Fibroblast of lung (primary cell): ENCODE measurements around the gene COMT.

Experiments
- EZH2 ChIP-seq: IDR thresholded peaks from 2 replicates; pipeline ENCODE4 v1.5.1; 2012; ENCODE audit warnings: low read length, control low read depth, mild to moderate bottlenecking; ENCODE audit errors: missing control alignments
- TF ChIP-seq, protein P1 (sequence below), 2 donors: IDR thresholded peaks in 1 of 2; conservative IDR thresholded peaks in 1 of 2; 1 replicate in 1 of 2; 2 replicates in 1 of 2; pipeline ENCODE4 v1.5.1; 2011 to 2012; ENCODE audit warnings: low read length in 2 of 2, control low read depth in 1 of 2, inconsistent platforms in 1 of 2, low read depth in 1 of 2, mild to moderate bottlenecking in 1 of 2

DNA sequence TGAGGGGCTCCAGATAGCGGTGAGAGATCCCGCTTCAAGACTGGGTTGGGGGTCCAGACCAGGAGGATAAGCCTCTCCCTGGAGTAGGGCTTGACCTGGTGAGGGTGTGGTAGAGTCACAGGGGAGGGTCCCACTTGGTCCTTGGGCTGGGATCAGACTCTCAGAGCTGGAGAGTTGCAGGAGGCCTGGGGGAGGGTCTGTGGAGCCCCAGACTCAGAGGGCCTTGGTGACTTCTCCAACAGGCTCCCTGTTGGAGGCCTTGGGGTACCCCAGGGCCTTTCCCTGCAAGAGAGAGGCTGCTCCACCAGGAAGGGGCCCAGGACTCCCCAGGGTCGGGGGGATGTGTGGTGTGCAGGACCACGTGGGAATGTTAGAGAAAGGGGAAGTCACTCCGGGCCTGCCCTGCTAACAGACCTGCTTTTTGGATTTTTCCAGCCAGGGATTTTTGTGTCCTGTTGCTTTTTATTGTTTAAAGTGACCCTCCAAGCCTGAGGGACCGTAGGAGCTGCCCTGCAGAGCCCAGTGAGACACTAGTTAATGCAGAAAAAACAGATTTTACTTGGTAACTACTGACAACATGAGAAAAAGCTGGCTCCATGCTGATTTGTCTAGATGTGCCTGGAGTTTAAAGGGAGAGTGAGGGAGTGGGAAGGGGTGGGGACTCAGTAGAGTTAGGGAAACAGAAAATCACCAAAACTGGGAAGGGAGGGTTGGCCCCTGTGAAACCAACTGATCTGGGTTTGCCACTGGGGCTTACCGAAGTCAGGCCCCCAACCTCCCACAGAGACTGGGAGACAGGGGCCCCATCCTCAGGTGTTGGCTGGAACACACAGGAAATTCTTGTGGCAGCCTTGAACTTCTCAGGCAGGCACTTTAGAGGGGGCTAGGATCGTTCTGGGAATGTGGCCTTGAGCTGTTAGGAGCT, 847 bp downstream of the COMT start:
- TF ChIP-seq, protein P1, sequence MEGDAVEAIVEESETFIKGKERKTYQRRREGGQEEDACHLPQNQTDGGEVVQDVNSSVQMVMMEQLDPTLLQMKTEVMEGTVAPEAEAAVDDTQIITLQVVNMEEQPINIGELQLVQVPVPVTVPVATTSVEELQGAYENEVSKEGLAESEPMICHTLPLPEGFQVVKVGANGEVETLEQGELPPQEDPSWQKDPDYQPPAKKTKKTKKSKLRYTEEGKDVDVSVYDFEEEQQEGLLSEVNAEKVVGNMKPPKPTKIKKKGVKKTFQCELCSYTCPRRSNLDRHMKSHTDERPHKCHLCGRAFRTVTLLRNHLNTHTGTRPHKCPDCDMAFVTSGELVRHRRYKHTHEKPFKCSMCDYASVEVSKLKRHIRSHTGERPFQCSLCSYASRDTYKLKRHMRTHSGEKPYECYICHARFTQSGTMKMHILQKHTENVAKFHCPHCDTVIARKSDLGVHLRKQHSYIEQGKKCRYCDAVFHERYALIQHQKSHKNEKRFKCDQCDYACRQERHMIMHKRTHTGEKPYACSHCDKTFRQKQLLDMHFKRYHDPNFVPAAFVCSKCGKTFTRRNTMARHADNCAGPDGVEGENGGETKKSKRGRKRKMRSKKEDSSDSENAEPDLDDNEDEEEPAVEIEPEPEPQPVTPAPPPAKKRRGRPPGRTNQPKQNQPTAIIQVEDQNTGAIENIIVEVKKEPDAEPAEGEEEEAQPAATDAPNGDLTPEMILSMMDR (conservative IDR thresholded peaks at IDR 0.05 in 1 of 2, IDR thresholded peaks at IDR 0.05 in 1 of 2; ENCODE audit: low read depth in 1 of 2, low read length in 2 of 2): no peak
- TF ChIP-seq EZH2: no peak
